GM12865 (cell line): ENCODE measurements around the gene CALHM1.
A peak's percentile ranks its signal among the peaks of the same experiment; 100 is the strongest.
"Not testable (repeated sequence)": the region's sequence is repeated elsewhere in the genome, so short reads cannot be mapped to it uniquely, and the experiment has no call there.

Source experiments
- DNase-seq: peaks from one replicate; pipeline ENCODE4 v3.0.0; 2010; ENCODE audit warnings: low read depth
- H3K4me3 ChIP-seq: 2 replicates; pipeline ENCODE4 v1.5.1; 2011; ENCODE audit warnings: mild to moderate bottlenecking, low read depth, low read length, control low read depth
- TF ChIP-seq, protein P1 (sequence below): IDR thresholded peaks from 2 replicates; pipeline ENCODE4 v1.5.1; 2011; ENCODE audit warnings: low read length, control low read depth, low read depth, inconsistent platforms; ENCODE audit not compliant: insufficient read depth; ENCODE audit errors: missing control alignments

The CALHM1 gene

DNA sequence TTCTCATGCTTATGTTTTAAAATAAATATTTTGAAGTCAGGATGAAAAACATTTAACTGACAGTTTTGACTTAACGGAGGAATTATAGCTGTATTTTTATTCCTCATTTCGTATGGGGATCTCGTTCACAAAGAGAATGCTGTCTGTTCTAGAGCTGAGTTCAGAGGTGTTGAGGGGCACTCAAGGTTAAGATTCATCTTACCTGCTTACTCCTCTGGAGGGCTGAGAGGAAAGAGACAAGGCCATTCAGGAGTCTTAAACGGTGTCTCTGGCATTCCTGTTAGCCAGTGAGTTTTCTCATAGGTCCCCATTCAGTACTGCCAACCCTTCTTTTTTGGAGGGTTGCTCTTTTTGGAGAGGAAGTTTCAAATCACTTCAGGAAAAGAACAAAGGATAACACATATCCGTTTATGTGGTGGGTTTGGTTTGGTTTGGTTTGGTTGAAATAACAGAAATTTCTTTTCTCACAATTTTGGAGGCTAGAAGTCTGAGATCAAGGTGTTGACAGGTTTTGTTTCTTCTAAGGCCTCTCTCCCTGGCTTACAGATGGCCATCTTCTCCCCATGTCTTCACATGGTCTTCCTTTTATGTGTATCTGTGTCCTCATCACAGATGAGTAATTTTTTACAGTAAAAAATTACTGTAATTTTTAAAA is 29.6 kb downstream of the CALHM1 start:
- TF ChIP-seq, protein P1, sequence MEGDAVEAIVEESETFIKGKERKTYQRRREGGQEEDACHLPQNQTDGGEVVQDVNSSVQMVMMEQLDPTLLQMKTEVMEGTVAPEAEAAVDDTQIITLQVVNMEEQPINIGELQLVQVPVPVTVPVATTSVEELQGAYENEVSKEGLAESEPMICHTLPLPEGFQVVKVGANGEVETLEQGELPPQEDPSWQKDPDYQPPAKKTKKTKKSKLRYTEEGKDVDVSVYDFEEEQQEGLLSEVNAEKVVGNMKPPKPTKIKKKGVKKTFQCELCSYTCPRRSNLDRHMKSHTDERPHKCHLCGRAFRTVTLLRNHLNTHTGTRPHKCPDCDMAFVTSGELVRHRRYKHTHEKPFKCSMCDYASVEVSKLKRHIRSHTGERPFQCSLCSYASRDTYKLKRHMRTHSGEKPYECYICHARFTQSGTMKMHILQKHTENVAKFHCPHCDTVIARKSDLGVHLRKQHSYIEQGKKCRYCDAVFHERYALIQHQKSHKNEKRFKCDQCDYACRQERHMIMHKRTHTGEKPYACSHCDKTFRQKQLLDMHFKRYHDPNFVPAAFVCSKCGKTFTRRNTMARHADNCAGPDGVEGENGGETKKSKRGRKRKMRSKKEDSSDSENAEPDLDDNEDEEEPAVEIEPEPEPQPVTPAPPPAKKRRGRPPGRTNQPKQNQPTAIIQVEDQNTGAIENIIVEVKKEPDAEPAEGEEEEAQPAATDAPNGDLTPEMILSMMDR = no peak
- H3K4me3 ChIP-seq = no peak overlapping the region
- no peak for DNase-seq

DNA sequence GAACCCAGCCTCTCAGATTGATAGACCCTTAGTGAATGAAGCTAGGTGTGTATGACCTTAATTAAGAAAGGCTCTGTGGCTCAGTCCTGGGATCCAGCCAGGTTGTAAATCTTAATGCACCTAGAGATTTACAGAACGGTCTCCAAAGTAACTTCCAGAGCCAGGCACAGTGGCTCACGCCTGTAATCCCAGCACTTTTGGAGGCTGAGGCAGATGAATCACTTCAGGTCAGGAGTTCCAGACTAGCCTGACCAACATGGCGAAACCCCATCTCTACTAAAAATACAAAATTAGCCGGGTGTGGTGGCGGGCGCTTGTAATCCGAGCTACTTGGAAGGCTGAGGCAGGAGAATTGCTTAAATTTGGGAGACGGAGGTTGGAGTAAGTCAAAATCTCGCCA is 30.8 kb downstream of the CALHM1 start:
- no peak overlapping the region for H3K4me3 ChIP-seq
- no peak for DNase-seq
- TF ChIP-seq, protein P1 = no peak

GRCh38 chr10:103423748-103424147 is 35.0 kb downstream of the CALHM1 start:
- TF ChIP-seq, protein P1 = no peak
- H3K4me3 ChIP-seq = no peak overlapping the region
- no peak for DNase-seq

- DNase-seq = no peak
- TF ChIP-seq, protein P1 = no peak
- H3K4me3 ChIP-seq = no peak overlapping the region
Measured at GRCh38 chr10:103419101-103419500, 39.6 kb downstream of the CALHM1 start.

DNA sequence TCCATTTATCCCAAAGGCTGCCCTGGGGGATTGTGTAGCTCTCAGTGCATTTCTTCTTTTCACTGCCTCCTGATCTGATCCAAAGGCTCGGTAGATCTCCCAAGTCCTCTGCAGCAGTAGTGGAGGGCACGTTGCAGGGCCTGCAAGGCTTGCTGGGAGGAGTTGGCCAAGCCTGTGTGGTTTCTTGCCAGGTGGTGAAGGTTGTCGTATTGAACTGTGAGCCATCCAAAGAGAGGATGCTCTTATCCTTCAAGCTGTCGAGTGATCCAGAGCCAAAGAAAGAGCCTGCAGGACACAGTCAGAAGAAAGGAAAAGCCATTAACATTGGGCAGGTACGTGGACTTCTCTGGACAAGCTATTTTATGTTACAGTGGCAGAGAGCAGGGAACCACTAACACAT is 41.1 kb downstream of the CALHM1 start:
- DNase-seq = no peak
- TF ChIP-seq, protein P1 = no peak
- H3K4me3 ChIP-seq = no peak overlapping the region

GRCh38 chr10:103417148-103417469 is 41.6 kb downstream of the CALHM1 start:
- H3K4me3 ChIP-seq, DNase-seq: not testable (repeated sequence)

DNA sequence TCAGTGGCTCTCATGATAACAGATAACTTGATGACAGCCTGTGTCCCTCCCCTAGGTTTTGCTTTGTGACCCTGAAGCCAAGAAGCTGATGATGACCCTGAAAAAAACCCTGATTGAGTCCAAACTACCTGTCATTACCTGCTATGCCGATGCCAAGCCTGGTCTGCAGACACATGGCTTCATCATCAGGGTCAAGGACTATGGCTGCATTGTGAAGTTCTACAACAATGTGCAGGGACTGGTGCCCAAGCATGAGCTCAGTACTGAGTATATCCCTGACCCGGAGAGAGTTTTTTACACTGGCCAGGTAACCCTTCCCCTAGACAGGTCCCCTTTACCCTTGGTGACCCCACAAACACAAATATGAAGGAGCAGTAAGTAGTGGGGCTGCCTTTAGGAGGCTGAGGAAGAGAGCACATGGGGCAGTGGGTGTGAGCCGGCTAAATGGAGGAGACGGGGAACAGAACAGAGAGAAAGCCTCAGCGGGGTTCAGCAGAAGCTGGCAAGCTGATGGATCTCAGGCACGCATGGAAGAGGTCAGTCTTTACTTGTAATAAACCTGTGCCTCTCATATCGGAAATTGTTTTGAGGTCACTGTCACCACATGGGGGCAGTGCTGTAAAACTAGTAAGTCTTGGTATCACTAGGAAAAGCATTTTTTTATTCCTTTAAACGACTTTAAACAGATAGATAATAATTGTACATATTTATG is 42.1 kb downstream of the CALHM1 start:
- peak; percentile 80 for DNase-seq
- H3K4me3 ChIP-seq = no peak overlapping the region
- TF ChIP-seq, protein P1 = peak; percentile 60
